Uterus (tissue), 2 donors: Measurements from ENCODE around the gene AGPAT4.

Experiments used
- POLR2A ChIP-seq, 2 donors: fragments of 450-650 bp; IDR thresholded peaks; one replicate each; pipeline ENCODE4 v1.6.1; 2016; ENCODE audit warnings: antibody characterized with exemption in 2 of 2, mild to moderate bottlenecking in 1 of 2, moderate library complexity in 1 of 2
- TF ChIP-seq, protein P1 (sequence below), 4 experiments: fragments of 200-600 bp in 2 of 4; fragments of 450-650 bp in 2 of 4; sonication (generic) in 2 of 4; IDR thresholded peaks; one replicate each; pipeline ENCODE4 v1.5.1; 2016 to 2019; ENCODE audit warnings: antibody characterized with exemption in 4 of 4, mild to moderate bottlenecking in 2 of 4, moderate library complexity in 1 of 4

DNA sequence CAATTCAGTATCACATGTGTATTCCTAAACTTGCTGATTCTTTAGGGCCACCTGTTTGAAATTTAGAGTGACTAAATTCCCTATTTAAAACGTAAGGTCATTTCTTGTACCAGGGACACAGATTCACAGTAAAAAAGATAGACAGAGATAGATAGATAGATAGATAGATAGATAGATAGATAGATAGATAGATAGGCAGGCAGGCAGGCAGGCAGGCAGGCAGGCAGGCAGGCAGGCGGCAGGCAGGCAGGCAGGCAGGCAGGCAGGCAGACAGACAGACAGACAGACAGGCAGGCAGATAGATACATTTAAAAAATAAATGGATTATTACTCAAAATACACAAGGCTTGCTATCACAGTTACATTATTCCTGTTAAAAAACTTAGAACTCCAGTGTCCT, 54.2 kb downstream of the AGPAT4 start:
- TF ChIP-seq, protein P1, sequence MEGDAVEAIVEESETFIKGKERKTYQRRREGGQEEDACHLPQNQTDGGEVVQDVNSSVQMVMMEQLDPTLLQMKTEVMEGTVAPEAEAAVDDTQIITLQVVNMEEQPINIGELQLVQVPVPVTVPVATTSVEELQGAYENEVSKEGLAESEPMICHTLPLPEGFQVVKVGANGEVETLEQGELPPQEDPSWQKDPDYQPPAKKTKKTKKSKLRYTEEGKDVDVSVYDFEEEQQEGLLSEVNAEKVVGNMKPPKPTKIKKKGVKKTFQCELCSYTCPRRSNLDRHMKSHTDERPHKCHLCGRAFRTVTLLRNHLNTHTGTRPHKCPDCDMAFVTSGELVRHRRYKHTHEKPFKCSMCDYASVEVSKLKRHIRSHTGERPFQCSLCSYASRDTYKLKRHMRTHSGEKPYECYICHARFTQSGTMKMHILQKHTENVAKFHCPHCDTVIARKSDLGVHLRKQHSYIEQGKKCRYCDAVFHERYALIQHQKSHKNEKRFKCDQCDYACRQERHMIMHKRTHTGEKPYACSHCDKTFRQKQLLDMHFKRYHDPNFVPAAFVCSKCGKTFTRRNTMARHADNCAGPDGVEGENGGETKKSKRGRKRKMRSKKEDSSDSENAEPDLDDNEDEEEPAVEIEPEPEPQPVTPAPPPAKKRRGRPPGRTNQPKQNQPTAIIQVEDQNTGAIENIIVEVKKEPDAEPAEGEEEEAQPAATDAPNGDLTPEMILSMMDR (IDR thresholded peaks at IDR 0.05) = no peak
- no peak for TF ChIP-seq POLR2A (IDR thresholded peaks at IDR 0.05)
